NCI-H748 (cell line): ENCODE results near the gene GOLGA6B.
"Not testable (repeated sequence)": the region's sequence is repeated elsewhere in the genome, so short reads cannot be mapped to it uniquely, and the experiment has no call there.

Experiments used
- DNase-seq: peaks from one replicate; lab custom pipeline; 2025; ENCODE audit not compliant: unreplicated experiment; lab: John Stamatoyannopoulos, UW

GOLGA6B gene

DNA sequence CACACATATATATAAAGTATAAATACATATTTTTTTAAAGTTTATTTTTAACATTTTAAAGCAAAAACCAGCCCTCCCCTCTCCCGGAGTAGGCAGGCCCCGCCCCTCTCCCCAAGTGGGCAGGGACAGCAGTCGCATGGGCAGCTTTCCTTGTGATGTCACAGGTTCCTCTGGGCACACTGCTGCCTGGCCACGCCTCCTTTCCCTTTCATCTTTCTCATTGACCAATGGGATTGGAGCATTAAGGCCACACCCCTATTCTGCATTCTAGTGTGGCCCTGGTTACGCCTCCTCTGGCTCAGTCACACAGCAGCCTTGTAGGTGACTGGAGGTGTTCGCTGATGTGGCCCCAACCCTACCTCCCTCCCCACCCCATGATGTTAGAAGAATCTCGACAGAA lies at the start of gene GOLGA6B:
Gene GOLGA6B (plus strand): TSS at position 301 of the 400 bp plus-strand sequence. CDS start 41 bp downstream, at position 342.
- DNase-seq: not testable (repeated sequence)

- no peak for DNase-seq
Observed at GRCh38 chr15:72604794-72605193, 49.7 kb upstream of the GOLGA6B start.

DNA sequence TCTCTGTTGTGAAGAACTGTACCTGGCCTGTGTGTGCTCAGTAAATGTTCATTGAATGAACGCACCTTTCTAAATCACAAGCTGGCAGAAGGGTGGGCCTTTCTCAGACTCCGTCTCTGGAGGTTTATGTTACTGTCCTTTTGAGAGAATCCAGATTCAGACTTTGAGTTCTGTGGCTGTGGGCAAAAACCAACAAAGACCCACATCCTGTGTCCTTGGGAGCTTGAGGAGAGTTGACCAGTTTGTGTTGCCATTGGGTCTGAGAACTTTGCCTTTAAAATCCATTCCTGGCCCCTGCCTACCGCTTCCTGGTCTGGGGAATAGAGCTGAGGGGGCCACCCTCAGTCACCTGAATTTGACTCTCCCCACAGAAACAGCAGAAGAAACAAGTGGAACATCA lies 46.4 kb upstream of the GOLGA6B start:
- DNase-seq: not testable (repeated sequence)

DNA sequence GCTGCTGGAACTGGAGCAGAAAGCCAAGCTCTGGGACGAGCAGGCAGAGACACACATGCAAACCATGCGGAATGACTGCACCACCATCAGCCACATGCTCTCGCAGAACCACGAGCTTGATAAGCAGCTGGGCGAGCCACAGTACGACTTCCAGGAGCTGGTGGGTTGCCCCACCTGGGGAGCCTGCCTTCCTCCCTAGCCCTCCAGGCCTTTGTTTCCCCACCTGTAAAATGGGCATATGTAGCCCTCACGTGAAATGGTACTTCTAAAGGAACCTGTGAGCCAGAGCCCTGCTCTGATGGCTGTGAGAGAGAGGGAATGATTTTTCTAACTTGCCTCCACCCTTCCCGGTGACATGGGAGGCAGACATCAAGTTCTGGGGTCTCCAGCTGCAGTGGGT lies 44.6 kb upstream of the GOLGA6B start:
- DNase-seq: no peak

DNA sequence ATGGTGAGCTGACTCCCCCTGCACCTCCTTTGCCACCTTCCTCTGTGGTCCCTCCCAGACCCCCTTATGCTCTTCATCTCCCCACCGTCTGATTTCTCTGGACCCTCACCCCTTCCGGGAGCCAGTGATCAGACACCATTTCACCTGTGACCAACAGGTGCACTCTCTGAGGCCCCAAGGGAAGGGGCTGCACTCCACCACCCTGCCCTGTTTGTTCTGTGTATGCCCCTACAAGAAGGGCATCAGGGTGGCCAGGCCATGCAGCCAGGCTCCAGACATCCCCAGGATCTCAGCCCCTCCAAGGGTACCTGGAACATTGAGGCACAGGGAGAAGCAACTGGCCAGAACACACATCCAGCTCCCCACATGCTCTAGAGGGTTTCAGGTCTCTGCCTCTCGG lies 42.2 kb upstream of the GOLGA6B start:
- not testable (repeated sequence) for DNase-seq

DNA sequence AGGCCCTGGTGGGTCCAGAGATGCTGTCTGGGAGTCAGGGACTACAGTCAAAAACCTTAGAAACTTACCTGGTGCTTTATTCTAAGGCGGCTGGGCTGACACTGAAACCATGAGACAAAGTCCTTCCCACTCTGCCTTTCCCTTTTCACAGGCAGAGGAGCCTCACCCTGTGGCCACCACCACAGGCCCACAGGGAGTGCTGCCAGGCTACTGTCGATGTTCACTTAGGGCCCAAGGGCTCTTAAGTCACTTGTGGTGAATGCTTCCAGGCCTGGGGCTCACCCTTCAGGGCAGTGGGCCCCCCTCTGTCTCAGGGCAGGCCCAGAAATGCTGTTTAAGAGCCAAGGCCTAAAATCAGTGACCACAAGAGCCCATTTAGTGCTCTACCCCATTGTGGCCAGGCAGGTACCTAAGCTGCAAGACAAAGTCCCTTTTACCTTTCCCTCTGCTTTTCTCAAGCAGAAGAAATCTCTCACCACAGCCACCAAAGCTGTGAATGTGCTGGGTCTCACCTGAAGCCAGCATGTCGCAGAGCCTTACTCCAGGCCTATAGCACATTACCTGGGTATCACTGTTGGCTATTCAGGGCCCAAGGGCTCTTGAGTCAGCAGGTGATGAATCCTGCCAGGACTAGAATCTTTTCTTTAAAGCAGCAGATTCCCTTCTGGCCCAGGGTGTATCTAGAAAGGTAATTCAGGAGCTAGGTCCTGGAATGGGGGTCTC lies 39.5 kb upstream of the GOLGA6B start:
- DNase-seq: no peak

DNA sequence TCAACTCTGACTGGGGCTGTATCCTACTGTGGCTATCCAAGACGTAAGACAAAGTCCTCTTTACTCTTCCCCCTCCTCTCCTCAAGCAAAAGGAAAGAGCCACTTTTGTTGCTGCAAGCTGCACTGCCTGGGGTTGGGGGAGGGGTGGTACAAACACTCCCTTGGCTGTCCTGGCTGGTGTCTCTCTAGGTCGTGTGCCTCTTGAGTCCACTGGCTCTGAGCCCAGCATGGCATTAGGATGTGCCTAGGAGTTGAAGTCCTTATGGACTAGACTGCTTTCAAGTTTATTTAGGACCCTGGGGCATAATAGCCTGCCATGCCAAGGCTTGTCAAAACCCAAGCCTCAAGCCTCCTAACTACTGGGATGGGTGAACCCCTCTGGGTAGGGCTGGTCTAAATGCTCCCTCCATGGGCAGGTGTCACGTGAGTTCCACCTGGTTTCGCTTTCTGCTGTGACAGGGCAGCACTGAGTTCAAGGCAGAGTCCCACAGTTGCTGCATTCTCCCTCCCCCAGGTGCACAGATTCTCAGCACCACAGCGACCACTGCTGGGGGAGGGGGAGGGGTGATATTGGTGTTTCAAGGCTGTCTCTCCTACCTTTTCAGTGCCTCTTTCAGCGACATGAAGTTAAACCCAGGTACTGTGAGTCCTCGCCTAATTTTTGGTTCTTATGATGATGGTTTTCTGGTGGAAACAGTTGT lies 38.8 kb upstream of the GOLGA6B start:
- DNase-seq: not testable (repeated sequence)

- DNase-seq: no peak
Observed at GRCh38 chr15:72616491-72617210, 37.8 kb upstream of the GOLGA6B start.

DNA sequence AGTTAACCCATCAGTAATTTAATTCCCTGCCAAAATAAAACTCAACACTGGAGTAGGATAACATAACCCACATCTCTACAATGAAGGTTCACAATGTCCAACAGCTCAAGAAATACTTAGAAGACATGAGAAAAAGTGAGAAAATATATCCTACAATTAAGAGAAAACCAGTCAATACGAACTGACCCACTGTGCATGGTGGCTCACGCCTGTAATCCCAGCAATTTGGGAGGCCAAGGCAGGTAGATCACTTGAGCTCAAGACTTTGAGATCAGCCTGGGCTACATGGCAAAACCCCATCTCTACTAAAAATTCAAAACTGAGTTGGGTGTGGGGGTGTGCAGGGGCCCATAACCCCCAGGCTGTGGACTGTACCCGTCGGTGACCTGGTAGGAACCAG lies 30.6 kb upstream of the GOLGA6B start:
- DNase-seq: not testable (repeated sequence)

- not testable (repeated sequence) for DNase-seq
Observed at GRCh38 chr15:72626153-72626552, 28.3 kb upstream of the GOLGA6B start.

- not testable (repeated sequence) for DNase-seq
Observed at GRCh38 chr15:72628249-72629067, 26.0 kb upstream of the GOLGA6B start.

DNA sequence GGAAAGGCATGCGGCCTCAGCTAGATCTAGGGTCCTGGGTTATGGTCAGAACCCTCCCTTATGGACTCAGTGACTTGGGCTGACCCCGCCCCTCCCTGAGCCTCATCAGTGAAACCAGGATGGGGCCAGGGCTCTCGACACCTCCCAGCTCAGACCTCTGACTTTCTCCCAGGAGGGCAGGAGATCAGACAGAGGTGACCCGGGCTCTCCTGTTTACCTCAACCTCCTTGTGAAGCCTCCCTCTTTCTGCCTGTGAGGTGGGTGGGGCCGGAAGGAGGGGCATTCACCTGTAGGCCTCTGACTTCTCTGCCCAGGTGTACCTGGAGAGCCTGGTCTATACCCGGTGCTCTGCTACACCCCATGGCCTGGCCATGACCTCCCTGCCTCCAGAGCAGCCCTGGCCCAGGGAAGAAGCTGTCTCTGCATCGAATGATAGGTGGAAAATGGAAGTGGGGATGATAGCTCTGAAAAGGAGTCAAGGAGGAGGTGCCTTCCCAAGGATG lies 25.4 kb upstream of the GOLGA6B start:
- DNase-seq: not testable (repeated sequence)

DNA sequence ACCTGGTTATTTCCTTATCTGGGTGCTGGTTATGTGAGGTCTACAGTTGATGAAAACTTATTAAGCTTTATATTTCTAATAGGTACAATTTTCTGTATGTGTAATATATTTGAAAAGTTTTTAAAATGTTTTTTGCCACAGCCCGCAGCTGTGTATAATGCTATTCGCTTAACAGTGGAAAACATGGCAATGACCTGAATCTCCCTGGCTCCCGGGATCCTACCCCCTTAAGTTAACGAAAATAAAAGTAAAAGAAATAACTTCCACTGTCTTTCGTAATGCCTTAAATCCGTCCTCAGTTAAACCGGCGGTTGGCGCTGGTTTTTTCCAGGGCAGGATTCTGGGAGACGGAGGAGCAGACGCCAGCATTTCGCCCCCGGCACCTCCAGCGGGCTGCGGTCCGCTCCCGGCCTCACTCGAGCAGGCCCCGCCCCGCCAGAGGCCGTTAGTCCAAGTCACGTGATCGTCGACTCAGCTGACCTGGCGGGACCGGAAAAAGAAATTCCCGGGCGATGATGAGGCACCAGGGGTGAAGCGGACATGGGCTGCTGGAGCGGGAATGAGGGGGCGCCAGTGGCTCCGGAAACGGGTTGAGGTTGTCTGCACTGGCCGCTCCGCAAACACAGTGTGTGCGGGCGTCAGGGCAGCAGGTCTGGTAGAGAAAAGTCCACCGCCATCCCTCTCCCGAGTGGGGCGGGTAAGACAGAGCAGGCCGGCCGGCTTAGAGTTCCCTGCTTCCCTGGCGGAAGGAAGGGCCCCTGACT lies 17.8 kb upstream of the GOLGA6B start:
- DNase-seq: not testable (repeated sequence)

- DNase-seq: not testable (repeated sequence)
Observed at GRCh38 chr15:72639759-72640483, 14.6 kb upstream of the GOLGA6B start.

DNA sequence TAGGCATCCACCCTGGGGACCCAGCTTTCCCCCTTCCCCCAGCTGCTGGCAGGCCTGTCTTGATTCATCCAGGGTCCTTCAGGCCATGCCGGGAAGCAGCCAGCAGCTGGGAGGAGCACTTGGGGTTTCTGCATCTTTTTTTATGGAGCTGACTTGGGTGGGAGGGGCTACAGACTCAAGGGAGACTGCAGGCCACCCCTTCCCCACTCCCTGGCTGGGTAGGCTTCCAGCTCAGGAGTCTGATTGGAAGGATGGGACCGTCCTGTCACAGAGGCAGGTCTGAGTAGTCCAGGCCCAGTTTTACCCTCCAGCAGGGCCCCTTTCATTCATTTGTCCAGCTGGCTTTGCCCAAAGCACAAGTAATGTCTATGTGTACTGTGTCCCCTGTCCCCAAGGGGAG lies 12.2 kb upstream of the GOLGA6B start:
- not testable (repeated sequence) for DNase-seq

DNA sequence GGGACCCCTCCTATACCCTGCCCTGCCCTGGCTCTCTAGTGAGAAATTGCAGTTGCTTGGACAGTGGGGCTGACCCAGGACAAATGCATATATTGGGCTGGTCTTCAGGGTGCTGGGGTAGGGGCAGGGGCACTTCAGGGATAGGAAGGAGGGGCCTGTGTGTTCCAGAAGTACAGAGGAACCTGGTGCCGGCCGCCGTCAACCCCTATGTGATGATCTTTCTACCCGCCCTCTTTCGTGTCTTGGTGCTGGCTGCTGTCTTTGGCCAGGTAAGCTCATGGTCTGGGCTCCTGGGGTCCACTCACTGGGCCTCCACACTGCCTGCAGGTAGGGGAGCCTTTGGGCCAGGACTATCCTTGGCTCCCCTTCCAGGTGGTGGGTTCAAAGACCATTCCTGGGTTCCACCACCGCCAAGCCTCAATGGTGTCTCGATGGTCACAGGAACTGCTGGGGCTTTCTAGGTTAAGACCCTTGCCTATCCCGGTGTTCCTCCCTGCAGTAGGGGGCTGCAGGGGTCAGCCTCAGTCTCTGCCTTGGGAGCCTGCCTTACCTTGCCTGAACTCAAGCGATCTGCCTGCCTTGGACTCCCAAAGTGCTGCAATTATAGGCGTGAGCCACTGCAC lies 5.8 kb upstream of the GOLGA6B start:
- not testable (repeated sequence) for DNase-seq

- DNase-seq: not testable (repeated sequence)
Observed at GRCh38 chr15:72656014-72656413, 1.5 kb downstream of the GOLGA6B start.

DNA sequence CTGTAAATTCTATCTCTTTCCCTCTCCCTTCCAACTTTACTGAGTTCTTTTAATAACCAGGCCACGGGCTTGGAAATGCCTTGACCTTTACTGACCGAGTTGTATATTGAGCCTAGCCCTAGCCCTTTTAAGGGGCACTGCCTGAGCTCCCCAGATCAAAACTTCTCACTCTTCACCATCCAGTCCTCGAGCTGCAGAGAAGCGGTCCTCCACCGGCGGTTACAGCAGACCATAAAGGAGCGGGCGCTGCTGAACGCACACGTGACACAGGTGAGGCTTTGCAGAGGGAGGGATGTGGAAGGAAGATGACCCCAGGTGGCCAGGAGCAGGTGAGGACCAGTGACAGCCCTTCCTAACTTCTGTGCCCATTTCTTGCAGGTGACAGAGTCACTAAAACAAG lies 6.6 kb downstream of the GOLGA6B start:
- DNase-seq: not testable (repeated sequence)

DNA sequence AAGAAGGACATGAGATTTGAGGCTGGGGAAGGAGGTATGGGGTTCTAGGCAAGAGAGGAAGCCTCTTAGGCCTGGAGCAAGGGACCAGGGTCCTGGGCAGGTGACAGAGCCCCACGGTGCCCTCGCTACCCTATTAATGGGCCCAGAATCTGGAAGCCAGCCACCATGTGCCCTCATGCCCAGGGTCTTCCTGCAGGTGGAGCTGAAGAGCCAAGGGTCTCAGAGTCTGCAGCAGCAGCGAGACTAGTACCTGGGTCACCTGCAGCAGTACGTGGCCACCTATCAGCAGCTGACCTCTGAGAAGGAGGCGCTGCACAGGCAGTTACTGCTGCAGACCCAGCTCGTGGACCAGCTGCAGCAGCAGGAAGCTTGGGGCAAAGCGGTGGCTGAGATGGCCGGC lies 9.4 kb downstream of the GOLGA6B start:
- DNase-seq: not testable (repeated sequence)
